GM10266 (cell line): Measurements from ENCODE around the gene EXT2.
A peak's percentile ranks its signal among the peaks of the same experiment; 100 is the strongest.

ENCODE experiments used
- DNase-seq: peaks from one replicate; pipeline ENCODE4 v3.0.0; 2012; ENCODE audit errors: extremely low spot score
- CTCF ChIP-seq: IDR thresholded peaks from 2 replicates; pipeline ENCODE4 v1.5.1; 2012; ENCODE audit warnings: mild to moderate bottlenecking, low read depth; ENCODE audit not compliant: control insufficient read depth, insufficient read depth; ENCODE audit errors: missing control alignments

The EXT2 gene

GRCh38 chr11:44085330-44085729, 10.1 kb upstream of the EXT2 start:
- no peak for TF ChIP-seq CTCF
- DNase-seq, result no peak

GRCh38 chr11:44088377-44088776, 7.1 kb upstream of the EXT2 start:
- TF ChIP-seq CTCF, result no peak
- DNase-seq, result no peak

- no peak for DNase-seq
- no peak for TF ChIP-seq CTCF
Observed at GRCh38 chr11:44088871-44089270, 6.6 kb upstream of the EXT2 start.

GRCh38 chr11:44090539-44090938, 4.9 kb upstream of the EXT2 start:
- TF ChIP-seq CTCF, result no peak

GRCh38 chr11:44094260-44094868, 1.1 kb upstream of the EXT2 start:
- TF ChIP-seq CTCF, result peak; percentile 76
- peak; percentile 82 for DNase-seq

More at GRCh38 chr11:44090539-44090938, 4.9 kb upstream of the EXT2 start:
- no peak for DNase-seq

GRCh38 chr11:44096360-44097185, 1.1 kb downstream of the EXT2 start:
- no peak for TF ChIP-seq CTCF

GRCh38 chr11:44097821-44098220, 2.3 kb downstream of the EXT2 start:
- no peak for DNase-seq
- TF ChIP-seq CTCF, result no peak

More at GRCh38 chr11:44096360-44097185, 1.1 kb downstream of the EXT2 start:
- peak; percentile 22 for DNase-seq
